GM06990 (cell line): Measurements from ENCODE around the gene ARHGAP23.

Experiments used
- DNase-seq: peaks from one replicate; pipeline ENCODE4 v3.0.0-alpha.2; 2011; ENCODE audit not compliant: insufficient read length; ENCODE audit errors: extremely low read depth
- H3K27me3 ChIP-seq: replicated peaks from 2 replicates; pipeline ENCODE4 v1.6.0; 2011; ENCODE audit warnings: low read length; ENCODE audit not compliant: control insufficient read depth, insufficient read depth
- H3K36me3 ChIP-seq: 2 replicates; pipeline ENCODE4 v1.5.1; 2011; ENCODE audit warnings: low read length; ENCODE audit not compliant: control insufficient read depth, insufficient read depth
- H3K4me3 ChIP-seq: replicated peaks from 2 replicates; pipeline ENCODE4 v1.5.1; 2011; ENCODE audit warnings: low read depth, mild to moderate bottlenecking, control low read depth, low read length
- CTCF ChIP-seq: IDR thresholded peaks from 2 replicates; pipeline ENCODE4 v1.5.1; 2011; ENCODE audit warnings: low read length, control low read depth, mild to moderate bottlenecking, inconsistent platforms; ENCODE audit not compliant: insufficient read depth, poor library complexity, severe bottlenecking

Gene ARHGAP23

DNA sequence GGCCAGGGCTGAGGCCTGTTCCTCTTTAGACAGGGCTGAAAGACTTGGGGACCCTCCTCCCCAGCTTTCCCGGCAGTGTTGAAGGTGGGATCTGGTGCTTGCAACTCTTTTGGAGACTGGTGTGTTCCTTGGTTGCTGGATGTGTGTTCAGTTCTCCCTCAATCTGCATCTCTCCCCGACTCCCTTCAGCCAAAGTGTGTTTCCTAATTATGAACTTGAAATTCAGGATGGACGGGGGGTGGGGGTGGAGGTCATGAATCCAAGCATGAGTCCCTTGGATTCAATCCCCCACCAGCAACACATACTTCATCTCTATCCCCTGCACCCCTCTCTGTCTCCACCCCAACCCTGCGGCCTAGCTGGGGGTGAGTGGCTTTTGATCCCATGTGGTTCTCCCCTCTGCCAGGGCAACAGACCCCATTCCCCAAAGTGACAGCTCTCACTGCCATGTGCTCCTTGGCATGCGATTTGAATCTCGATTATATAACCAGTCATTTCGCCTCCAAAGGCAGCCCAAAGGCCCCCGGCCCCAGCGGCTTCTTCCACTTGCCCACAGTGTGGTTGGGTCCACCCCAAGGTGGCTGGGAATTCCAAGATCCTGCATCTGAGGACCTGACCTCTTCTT is 1.3 kb downstream of the ARHGAP23 start:
- no peak for TF ChIP-seq CTCF
- no peak for DNase-seq
- H3K36me3 ChIP-seq, result no peaks in the 10 kb centered on the region
- no peaks in the 10 kb centered on the region for H3K27me3 ChIP-seq
- H3K4me3 ChIP-seq, result peak overlapping the region; percentile 69; the same call in 1 of the 2 replicates

GRCh38 chr17:38430316-38430715 is 2.1 kb downstream of the ARHGAP23 start:
- DNase-seq, result no peak
- TF ChIP-seq CTCF, result no peak
- Histone ChIP-seq H3K36me3 (no peaks in the 10 kb centered on the region), H3K27me3 (no peaks in the 10 kb centered on the region), H3K4me3 (no peak overlapping the region)

DNA sequence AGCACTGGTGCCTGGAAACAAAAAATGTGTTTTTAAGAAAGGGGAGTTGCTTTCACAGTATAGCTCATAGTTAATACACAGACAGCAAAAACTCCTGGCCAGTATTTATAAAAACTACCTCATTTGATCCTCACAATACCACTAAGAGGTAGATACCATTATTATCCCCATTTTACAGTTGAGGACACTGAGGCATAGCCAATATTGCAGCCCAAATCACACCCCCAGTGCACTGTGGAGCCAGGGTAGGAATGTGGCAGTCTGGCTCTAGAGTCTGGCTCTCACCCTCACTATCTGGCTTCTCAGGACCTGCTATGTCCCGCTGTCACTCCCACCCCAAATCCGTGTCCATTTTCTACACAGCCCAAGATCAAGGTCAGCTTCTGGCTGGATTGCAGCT is 2.6 kb downstream of the ARHGAP23 start:
- no peaks in the 10 kb centered on the region for H3K27me3 ChIP-seq
- no peaks in the 10 kb centered on the region for H3K36me3 ChIP-seq
- DNase-seq, result no peak
- no peak for TF ChIP-seq CTCF
- H3K4me3 ChIP-seq, result no peak overlapping the region

DNA sequence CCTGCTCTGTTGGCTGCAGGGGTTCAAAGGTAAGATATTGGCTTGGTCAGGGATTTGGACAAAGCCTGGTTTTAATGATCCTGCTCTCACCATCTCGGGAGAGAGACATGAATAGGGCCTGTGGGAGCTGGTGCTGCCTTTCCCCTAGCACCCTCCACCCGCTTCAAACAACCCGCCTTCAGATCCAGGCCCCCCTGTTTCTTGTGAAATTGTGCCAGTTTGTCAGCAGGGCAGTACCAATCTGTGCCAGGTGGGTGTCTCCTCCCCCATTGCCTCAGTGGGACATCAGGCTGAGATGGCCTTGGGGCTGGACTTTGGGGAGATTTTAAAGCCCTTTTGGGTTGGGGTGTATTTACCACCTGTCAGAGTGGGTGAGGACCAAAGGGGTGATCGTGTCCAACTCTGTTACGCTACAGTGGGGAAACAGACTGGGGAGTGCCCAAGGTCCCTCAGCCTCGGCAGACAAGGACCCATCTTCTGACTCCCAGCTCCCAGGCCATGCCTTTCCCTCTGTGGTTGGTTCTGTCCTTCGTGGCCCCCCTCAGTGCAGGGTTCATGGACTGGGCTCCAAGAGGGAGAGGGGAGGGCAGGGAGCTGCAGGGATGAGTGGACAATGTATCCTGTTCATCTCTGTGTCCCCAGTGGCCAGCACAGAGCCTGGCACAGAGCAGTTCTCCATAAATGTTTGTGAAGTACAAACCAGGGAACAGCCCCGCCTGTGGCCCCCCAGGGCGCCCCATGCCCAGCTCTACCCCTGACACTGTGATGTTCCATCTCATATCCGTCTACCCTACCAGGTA is 3.3 kb downstream of the ARHGAP23 start:
- H3K36me3 ChIP-seq, result no peaks in the 10 kb centered on the region
- no peak overlapping the region for H3K4me3 ChIP-seq
- TF ChIP-seq CTCF, result no peak
- DNase-seq, result no peak
- H3K27me3 ChIP-seq, result no peaks in the 10 kb centered on the region

DNA sequence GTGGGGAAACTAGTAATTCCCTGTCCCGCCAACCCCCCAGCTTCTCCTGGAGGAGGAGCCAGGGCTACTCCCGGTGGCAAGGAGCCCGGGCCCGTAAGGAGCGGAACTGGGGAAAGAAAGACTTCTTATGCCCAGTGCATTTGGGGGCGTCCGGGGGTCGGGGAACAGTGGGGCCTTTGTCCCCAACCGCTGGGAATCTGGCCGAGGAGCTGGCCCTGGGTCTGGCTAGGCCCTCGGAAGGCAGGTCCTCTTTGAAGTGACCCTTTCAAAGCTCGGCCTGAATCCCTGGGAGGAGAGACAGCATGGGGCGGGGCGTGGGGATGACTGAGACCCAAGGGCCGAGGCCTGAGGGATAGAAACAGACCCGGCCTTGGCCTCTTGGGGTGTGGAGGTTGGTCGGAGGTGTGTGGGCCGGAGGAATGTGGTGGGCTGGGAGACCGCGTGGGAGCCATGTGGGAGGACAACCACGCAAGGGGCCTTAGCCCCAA is 6.0 kb downstream of the ARHGAP23 start:
- Histone ChIP-seq H3K27me3 (no peaks in the 10 kb centered on the region), H3K36me3 (no peaks in the 10 kb centered on the region), H3K4me3 (no peak overlapping the region)
- DNase-seq, result no peak
- no peak for TF ChIP-seq CTCF
